NCI-H1930 (cell line): Measurements from ENCODE around the gene FN3K.

Experiments used
- DNase-seq, 2 experiments: peaks; one replicate each; lab custom pipeline; 2025; lab: John Stamatoyannopoulos, UW

FN3K gene

DNA sequence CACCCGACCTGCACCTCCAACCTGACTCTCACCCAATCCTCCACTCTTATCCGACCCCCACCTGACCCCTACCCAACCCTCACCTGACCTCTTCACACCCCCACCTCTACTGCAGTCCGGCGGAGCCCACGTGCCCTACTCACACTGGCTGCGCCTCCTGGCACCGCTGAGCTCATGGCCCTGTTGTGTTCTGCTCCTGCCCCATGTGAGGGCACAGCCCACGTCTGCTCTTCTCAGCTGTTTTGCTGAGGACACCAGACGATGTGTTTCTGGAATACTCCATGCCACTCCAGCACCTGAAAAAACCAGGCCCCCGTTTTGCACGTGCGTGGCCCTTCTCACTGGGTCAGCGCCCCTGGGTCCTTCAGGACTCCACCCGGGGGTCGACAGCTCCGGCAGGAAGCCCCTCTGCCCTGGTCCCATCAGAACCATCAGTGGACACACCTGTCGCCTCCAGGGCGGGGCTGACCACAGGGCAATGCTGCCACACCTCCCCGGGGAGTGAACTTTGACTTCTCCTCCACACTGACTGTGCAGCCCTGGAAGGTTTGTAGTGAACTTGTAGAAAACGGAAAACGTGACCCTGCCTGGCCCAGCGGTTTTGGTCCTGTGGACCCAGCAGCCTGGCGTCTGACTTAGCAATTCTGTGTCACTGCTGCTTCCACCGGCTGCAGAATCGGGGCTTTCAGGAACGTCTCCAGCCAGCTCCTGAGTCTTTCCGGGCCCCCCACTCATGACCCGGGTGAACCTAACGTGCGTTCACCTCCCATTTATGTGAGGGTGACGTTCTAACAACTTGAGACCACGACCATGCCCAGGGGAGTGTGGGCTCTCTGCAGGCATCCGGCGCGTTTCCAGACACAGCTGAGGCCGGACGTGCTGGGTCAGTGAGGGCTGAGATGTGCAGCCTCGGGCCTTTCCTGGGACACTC, 31.2 kb upstream of the FN3K start:
- no peak for DNase-seq

DNA sequence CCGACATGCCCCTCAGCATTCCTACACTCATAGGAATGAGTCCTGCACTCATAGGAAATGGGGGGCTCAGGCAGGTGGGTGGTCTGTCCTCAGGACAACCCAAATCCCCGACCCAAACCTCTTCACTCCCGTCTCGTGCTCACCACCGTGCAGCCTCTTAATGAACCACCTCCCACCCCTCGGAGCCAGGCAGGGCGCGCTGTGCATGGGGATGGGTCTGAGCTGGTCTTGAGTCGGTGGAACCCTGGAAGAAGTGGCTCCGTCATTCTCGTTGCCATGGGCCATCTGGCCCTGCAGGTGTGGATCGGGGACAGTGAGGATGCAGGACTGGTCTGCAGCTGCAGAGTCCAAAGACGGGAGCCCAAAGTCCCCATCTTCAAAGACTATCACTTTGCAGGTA, 30.5 kb upstream of the FN3K start:
- no peak for DNase-seq

GRCh38 chr17:82705756-82706155, 29.7 kb upstream of the FN3K start:
- DNase-seq = no peak

GRCh38 chr17:82709024-82709675, 26.3 kb upstream of the FN3K start:
- DNase-seq = no peak

- no peak for DNase-seq
Measured at GRCh38 chr17:82709676-82710498, 25.5 kb upstream of the FN3K start.

DNA sequence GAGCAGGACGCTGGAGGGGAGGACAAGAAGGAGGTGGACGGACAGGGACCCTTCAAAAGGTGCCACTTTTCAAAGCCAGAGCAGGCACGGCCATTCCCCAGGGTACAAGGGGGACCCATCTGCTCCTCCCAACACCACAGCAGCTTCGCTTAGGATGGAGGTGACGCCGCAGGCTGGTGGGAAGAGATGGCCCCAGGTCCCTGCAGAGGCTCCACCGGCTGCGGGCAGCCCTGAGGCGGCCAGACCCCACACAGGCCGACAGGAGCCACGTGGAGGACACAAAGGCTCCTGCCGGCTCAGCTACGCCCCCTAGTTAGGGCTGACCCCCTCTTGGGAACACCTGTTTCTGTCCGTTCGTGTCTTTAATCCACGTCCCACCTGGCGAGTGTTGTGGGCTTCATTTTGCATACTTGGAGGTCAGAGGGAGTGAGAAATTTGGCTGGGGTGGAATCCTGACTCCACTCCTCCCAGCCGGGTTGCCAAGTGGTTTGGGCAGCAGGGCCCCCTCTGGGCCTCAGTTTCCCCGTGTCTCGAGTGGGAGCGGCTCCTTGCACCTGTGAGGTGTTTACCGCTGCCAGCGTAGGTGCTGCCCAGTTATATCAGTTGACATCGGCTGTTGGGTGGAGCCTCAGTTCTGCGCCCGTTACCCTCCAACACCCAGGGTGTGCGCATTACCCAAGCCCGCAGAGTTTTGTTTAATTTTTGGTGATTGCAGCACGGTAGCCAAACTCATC, 24.7 kb upstream of the FN3K start:
- DNase-seq = no peak

GRCh38 chr17:82713071-82713723, 22.2 kb upstream of the FN3K start:
- no peak for DNase-seq

- peak; percentile 86 to 89 for DNase-seq
Measured at GRCh38 chr17:82716203-82717010, 19.0 kb upstream of the FN3K start, which contains the start of gene FN3KRP. Gene FN3KRP (plus strand): TSS chr17:82716706. CDS start chr17:82716756, 50 bp downstream.

DNA sequence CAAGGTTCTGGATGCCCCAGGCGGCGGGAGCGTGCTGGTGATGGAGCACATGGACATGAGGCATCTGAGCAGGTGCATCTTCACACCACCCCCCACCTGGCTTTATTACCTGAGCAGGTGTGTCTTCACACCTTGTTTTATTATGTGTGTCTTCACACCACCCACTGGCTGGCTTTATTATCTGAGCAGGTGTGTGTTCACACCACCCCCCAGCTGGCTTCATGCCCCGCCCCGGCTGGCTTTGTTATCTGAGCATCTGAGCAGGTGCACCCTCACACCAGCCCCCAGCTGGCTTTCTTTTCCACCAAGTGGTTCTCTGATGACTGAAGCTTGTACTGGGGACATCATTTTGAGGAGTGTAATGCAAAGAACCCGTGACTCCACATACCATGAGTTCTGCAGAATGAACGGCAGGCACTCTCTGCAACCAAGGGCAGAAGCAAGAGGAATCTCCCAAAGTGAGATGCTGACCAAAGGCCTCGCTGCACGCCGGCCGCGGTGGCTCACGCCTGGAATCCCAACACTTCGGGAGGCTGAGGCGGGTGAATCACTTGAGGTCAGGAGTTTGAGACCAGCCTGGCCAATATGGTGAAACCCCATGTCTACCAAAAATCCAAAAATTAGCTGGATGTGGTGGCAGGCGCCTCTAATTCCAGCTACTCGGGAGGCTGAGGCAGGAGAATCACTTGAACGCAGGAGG, 16.3 kb upstream of the FN3K start:
- no peak for DNase-seq

GRCh38 chr17:82720204-82720603, 15.2 kb upstream of the FN3K start:
- no peak for DNase-seq

DNA sequence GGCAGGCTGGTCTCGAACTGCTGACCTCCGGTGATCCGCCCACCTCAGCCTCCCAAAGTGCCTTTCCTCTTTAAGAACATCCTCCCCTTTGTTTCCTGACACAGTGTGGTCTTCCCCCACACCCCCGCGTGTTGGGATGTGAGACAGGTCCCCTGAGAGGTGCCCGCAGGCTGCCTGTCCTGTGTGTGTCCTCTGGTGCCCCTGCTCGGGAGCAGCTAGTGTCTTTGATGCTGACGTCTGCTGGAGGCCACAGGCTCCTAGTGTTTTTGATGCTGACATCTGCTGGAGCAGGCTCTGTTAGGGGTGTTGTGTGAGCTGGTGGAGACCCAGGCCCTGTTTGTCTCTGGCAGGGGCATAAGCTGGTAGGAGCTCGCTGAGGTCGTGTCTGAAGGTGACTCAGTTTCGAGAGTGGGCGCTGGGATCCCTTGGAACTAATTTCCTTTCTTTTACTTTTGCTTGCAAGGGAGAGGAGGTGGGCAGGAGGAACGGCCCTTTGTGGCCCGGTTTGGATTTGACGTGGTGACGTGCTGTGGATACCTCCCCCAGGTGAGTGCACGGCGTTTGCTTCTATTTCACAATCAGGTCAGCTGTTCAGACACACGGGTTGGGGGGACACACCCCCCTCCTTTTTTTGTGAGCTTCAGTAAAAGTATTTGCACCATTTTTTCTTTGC, 12.9 kb upstream of the FN3K start:
- DNase-seq = no peak

- no peak for DNase-seq
Measured at GRCh38 chr17:82723169-82723807, 12.1 kb upstream of the FN3K start.

DNA sequence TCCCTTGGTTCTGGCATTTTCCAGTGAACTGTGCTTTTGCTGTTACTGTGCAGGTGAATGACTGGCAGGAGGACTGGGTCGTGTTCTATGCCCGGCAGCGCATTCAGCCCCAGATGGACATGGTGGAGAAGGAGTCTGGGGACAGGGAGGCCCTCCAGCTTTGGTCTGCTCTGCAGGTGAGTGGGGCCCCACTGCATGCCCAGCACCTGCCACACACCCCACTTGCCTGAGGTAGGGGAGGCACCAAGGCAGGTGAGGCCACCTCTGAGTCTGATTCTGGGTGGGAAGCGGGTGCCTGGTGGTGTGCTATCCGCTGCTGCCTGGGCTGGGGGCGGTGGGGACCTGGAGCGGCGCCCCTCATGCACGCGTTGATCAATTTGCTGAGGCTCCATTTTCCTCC, 9.0 kb upstream of the FN3K start:
- no peak for DNase-seq

DNA sequence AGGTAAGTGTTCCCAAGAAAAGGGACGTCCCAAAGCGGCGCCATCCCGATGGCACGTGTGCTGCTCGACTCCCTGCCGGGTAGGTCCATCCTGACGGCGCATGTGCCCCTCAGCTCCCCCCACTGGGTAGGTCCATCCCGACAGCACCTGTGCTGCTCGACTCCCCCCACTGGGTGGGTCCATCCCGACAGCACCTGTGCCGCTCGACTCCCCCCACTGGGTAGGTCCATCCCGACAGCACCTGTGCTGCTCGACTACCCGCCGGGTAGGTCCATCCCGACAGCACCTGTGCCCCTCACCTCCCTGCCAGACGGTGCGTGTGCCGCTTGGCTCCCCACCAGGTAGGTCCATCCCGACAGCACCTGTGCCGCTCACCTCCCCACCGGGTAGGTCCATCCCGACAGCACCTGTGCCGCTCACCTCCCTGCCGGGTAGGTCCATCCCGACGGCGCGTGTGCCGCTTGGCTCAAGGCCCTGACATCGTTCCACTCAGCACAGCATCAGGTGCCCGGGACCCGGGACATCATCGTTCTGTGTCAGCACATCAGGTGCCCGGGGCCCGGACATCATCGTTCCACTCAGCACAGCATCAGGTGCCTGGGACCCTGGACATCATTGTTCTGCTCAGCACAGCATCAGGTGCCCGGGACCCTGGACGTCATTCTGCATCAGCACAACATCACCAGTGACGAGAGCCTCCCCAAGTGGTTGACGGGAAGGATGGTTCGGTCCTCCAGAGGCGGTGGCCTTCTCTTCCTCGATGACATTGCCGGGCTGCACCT, 5.7 kb upstream of the FN3K start:
- DNase-seq = no peak

DNA sequence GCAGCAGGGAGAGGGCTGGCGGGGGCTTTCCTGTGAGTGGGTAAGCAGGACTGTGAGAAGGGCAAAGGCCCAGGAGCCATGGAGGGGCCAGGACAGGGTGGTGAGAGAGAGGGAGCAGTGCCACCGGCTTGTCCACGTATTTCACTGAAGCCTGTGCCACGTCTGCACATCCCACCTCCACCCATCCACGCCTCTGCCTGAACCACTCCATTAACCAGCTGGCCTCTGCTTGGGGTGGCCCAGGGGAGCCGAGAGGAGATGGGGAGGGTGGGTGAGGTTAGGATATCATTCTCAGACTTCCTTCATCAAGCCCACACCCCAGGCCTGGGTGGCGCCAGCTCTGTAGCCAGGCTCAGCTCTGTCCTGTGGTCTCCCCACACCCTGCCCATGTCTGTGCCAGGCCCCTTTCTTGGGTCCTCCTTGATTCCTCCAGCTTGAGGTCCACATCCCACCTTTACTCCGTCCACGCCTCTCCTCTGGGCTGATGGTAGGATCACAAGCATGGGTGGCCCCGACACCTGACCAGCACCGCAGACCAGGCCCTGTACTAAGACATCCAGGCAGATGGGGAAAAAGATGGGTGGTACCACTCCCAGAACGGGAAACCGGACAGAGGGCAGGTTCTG, 3.2 kb upstream of the FN3K start:
- DNase-seq = no peak

- DNase-seq = no peak
Measured at GRCh38 chr17:82736511-82737185, 1.2 kb downstream of the FN3K start.
